ENCODE results near the gene SLC1A4. TPM values are rescaled to one million over a fixed set of nuclear protein-coding genes. Genes with fewer than 3 reads are reported as not detected.
"Not testable (repeated sequence)": the region's sequence is repeated elsewhere in the genome, so short reads cannot be mapped to it uniquely, and the experiment has no call there.

Gene SLC1A4
- total RNA-seq, 4 donors from 2014 or later, result 4.6 to 6.9 (median 5.4) TPM

DNA sequence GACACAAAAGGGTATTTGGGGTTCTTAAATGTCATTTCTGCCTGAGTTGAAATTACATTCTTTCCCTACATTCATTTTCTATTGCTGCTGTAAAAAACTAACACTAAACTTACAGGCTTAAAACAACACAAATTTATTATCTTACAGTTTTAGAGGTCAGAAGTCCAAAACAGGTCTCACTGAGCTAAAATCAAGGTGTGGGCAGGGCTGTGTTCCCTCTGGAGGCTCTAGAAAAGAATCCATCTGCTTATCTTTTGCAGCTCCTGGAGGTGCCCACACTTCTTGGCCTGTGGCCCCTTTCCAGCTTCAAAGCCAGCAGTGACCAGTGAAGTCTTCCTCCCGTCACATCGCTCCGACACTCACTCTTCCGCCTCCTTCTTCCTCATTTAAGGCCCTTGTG lies 23.2 kb upstream of the SLC1A4 start:
- intact Hi-C loops (cut with DNase I), result no loop called here
- TF ChIP-seq POLR2A (IDR thresholded peaks at IDR 0.05), result no peak
- TF ChIP-seq, protein P1, sequence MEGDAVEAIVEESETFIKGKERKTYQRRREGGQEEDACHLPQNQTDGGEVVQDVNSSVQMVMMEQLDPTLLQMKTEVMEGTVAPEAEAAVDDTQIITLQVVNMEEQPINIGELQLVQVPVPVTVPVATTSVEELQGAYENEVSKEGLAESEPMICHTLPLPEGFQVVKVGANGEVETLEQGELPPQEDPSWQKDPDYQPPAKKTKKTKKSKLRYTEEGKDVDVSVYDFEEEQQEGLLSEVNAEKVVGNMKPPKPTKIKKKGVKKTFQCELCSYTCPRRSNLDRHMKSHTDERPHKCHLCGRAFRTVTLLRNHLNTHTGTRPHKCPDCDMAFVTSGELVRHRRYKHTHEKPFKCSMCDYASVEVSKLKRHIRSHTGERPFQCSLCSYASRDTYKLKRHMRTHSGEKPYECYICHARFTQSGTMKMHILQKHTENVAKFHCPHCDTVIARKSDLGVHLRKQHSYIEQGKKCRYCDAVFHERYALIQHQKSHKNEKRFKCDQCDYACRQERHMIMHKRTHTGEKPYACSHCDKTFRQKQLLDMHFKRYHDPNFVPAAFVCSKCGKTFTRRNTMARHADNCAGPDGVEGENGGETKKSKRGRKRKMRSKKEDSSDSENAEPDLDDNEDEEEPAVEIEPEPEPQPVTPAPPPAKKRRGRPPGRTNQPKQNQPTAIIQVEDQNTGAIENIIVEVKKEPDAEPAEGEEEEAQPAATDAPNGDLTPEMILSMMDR (IDR thresholded peaks at IDR 0.05), result no peak
- Histone ChIP-seq H3K27ac (no peak overlapping the region), H3K9me3 (no peaks in the 10 kb centered on the region), H3K4me1 (no peaks in the 10 kb centered on the region), H3K4me3 (replicated peaks in 1 of 3) (no peak overlapping the region), H3K36me3 (no peaks in the 10 kb centered on the region), H3K27me3 (no peaks in the 10 kb centered on the region)
- WGBS, 2 donors, result 97 to 98% methylated on average over 4 of the region's 4 CpGs
- DNase-seq, result no peak

GRCh38 chr2:64966839-64967238 lies 22.4 kb upstream of the SLC1A4 start:
- TF ChIP-seq, protein P1 (IDR thresholded peaks at IDR 0.05), result no peak
- no peak for TF ChIP-seq POLR2A (IDR thresholded peaks at IDR 0.05)

GRCh38 chr2:64967601-64968000 lies 21.6 kb upstream of the SLC1A4 start:
- DNase-seq, result no peak
- H3K27ac ChIP-seq, result no peak overlapping the region
- no peak overlapping the region for H3K4me3 ChIP-seq (replicated peaks in 1 of 3)
- 93% methylated on average over 4 of the region's 4 CpGs for WGBS, 2 donors
- no peaks in the 10 kb centered on the region for H3K9me3 ChIP-seq
- H3K27me3 ChIP-seq, result no peaks in the 10 kb centered on the region
- no peaks in the 10 kb centered on the region for H3K4me1 ChIP-seq
- intact Hi-C loops (cut with DNase I), result no loop called here
- no peak for TF ChIP-seq POLR2A (IDR thresholded peaks at IDR 0.05)
- TF ChIP-seq, protein P1 (IDR thresholded peaks at IDR 0.05), result no peak
- no peaks in the 10 kb centered on the region for H3K36me3 ChIP-seq

More at GRCh38 chr2:64966839-64967238, 22.4 kb upstream of the SLC1A4 start:
- intact Hi-C loops (cut with DNase I), result no loop called here
- 84 to 86% methylated on average over 7 of the region's 7 CpGs for WGBS, 2 donors
- H3K9me3 ChIP-seq, result no peaks in the 10 kb centered on the region
- DNase-seq, result no peak
- no peaks in the 10 kb centered on the region for H3K36me3 ChIP-seq
- no peaks in the 10 kb centered on the region for H3K4me1 ChIP-seq
- H3K27ac ChIP-seq, result no peak overlapping the region
- H3K4me3 ChIP-seq (replicated peaks in 1 of 3), result no peak overlapping the region
- H3K27me3 ChIP-seq, result no peaks in the 10 kb centered on the region

DNA sequence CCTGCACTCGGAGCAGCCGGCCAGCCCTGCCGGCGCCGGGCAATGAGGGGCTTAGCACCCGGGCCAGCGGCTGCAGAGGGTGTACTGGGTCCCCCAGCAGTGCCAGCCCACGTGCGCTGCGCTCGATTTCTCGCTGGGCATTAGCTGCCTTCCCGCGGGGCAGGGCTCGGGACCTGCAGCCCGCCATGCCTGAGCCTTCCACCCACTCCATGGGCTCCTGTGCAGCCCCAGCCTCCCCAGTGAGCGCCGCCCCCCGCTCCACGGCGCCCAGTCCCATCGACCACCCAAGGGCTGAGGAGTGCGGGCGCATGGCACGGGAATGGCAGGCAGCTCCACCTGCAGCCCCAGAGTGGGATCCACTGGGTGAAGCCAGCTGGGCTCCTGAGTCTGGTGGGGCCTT lies 20.1 kb upstream of the SLC1A4 start:
- 93 to 96% methylated on average over 14 to 16 of the region's 25 CpGs for WGBS, 2 donors
- H3K27me3 ChIP-seq; H3K4me1 ChIP-seq; H3K9me3 ChIP-seq; H3K27ac ChIP-seq; intact Hi-C loops (cut with DNase I); DNase-seq; H3K36me3 ChIP-seq; H3K4me3 ChIP-seq (replicated peaks in 1 of 3): not testable (repeated sequence)

GRCh38 chr2:64970495-64970894 lies 18.7 kb upstream of the SLC1A4 start:
- no peaks in the 10 kb centered on the region for H3K27me3 ChIP-seq
- H3K9me3 ChIP-seq, result no peaks in the 10 kb centered on the region
- 85 to 86% methylated on average over 2 of the region's 2 CpGs for WGBS, 2 donors
- no peak for DNase-seq
- H3K4me3 ChIP-seq (replicated peaks in 1 of 3), result no peak overlapping the region
- H3K36me3 ChIP-seq, result no peaks in the 10 kb centered on the region
- intact Hi-C loops (cut with DNase I), result no loop called here
- H3K27ac ChIP-seq, result no peak overlapping the region
- TF ChIP-seq, protein P1 (IDR thresholded peaks at IDR 0.05), result no peak
- peaks cover 0 to 6% of the 10 kb centered on the region in 2 donors for H3K4me1 ChIP-seq

DNA sequence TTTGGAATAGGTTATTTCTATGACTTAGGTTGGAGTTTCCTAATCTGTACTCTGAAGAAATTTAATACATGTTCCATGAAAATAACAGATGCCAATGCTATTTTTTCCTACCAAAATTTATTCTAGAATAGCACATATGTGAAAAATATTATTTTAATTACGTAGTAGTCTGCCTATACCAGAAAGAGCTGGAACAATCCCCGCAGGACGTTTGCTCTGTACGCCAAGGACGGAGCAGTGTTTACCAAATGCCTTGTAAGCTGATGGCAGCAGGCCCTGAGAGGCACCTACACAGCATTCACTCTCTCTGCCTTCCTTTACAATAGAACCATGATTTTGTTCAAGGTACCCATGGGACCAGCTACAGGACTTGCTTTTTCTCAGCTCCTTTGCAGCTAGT lies 16.8 kb upstream of the SLC1A4 start:
- H3K27me3 ChIP-seq, result no peaks in the 10 kb centered on the region
- no peaks in the 10 kb centered on the region for H3K36me3 ChIP-seq
- no peak overlapping the region for H3K27ac ChIP-seq
- no peak for TF ChIP-seq POLR2A (IDR thresholded peaks at IDR 0.05)
- TF ChIP-seq, protein P1 (IDR thresholded peaks at IDR 0.05), result no peak
- 86% methylated on average over 5 of the region's 5 CpGs for WGBS, 2 donors
- no peak overlapping the region for H3K4me3 ChIP-seq (replicated peaks in 1 of 3)
- no peak for DNase-seq
- intact Hi-C loops (cut with DNase I), result no loop called here
- peaks cover 0 to 8% of the 10 kb centered on the region in 2 donors for H3K4me1 ChIP-seq
- no peaks in the 10 kb centered on the region for H3K9me3 ChIP-seq

All from thyroid gland (tissue), 4 donors.